ENCODE results near the gene PPP1R1B.

Gene PPP1R1B

GRCh38 chr17:39612935-39613464 lies 13.8 kb upstream of the PPP1R1B start:
- TF ChIP-seq MAX (IDR thresholded peaks at IDR 0.05) (no peak), FOXM1 (IDR thresholded peaks at IDR 0.05; ENCODE audit: borderline replicate concordance, low read depth) (no peak), YY1 (IDR thresholded peaks at IDR 0.05; ENCODE audit: low read depth) (no peak), RAD21 (IDR thresholded peaks at IDR 0.05; ENCODE audit: low read depth) (no peak), TAF1 (IDR thresholded peaks at IDR 0.05; ENCODE audit: low read depth) (no peak), REST (IDR thresholded peaks at IDR 0.05; ENCODE audit: low read depth) (no peak), TEAD4 (IDR thresholded peaks at IDR 0.05) (no peak), CREB1 (IDR thresholded peaks at IDR 0.05; ENCODE audit: low read depth) (no peak), CEBPB (IDR thresholded peaks at IDR 0.05) (no peak)

- no peak for TF ChIP-seq MAX (IDR thresholded peaks at IDR 0.05)
- TF ChIP-seq CREB1 (IDR thresholded peaks at IDR 0.05; ENCODE audit: low read depth) = no peak
- TF ChIP-seq USF1 (IDR thresholded peaks at IDR 0.05) = no peak
- no peak for TF ChIP-seq TAF1 (IDR thresholded peaks at IDR 0.05; ENCODE audit: low read depth)
- no peak for TF ChIP-seq EGR1 (IDR thresholded peaks at IDR 0.05)
- TF ChIP-seq TEAD4 (IDR thresholded peaks at IDR 0.05) = no peak
Observed at GRCh38 chr17:39614545-39615157, 12.1 kb upstream of the PPP1R1B start.

GRCh38 chr17:39615434-39615833 lies 11.3 kb upstream of the PPP1R1B start:
- TF ChIP-seq NFIC (IDR thresholded peaks at IDR 0.05) (no peak), RAD21 (IDR thresholded peaks at IDR 0.05; ENCODE audit: low read depth) (no peak), CEBPB (IDR thresholded peaks at IDR 0.05) (no peak)

GRCh38 chr17:39617100-39617445 lies 9.7 kb upstream of the PPP1R1B start:
- TF ChIP-seq ZBTB7A (IDR thresholded peaks at IDR 0.05; ENCODE audit: low read depth) = no peak
- TF ChIP-seq USF1 (IDR thresholded peaks at IDR 0.05) = no peak
- no peak for TF ChIP-seq TEAD4 (IDR thresholded peaks at IDR 0.05)
- no peak for TF ChIP-seq NFIC (IDR thresholded peaks at IDR 0.05)
- no peak for TF ChIP-seq EP300 (IDR thresholded peaks at IDR 0.05; ENCODE audit: borderline replicate concordance)
- no peak for TF ChIP-seq YY1 (IDR thresholded peaks at IDR 0.05; ENCODE audit: low read depth)

GRCh38 chr17:39617446-39618245 lies 9.1 kb upstream of the PPP1R1B start:
- TF ChIP-seq MAX (IDR thresholded peaks at IDR 0.05) (peak; percentile 73; the same call in 1 of the 2 replicates), ZBTB7A (IDR thresholded peaks at IDR 0.05; ENCODE audit: low read depth) (no peak), EP300 (IDR thresholded peaks at IDR 0.05; ENCODE audit: borderline replicate concordance) (peak; percentile 36; the same call in 1 of the 2 replicates), YY1 (IDR thresholded peaks at IDR 0.05; ENCODE audit: low read depth) (no peak), NFIC (IDR thresholded peaks at IDR 0.05) (peak; percentile 90), EGR1 (IDR thresholded peaks at IDR 0.05) (peak; percentile 60; the same call in 1 of the 2 replicates), TCF12 (IDR thresholded peaks at IDR 0.05; ENCODE audit: low read depth) (peak; percentile 20; the same call in 1 of the 2 replicates), USF1 (IDR thresholded peaks at IDR 0.05) (peak; percentile 75)

GRCh38 chr17:39618246-39618913 lies 8.4 kb upstream of the PPP1R1B start:
- TF ChIP-seq YY1 (IDR thresholded peaks at IDR 0.05; ENCODE audit: low read depth) (0 out of 2 replicates have a peak, but pooled peaks have one; percentile 24), USF1 (IDR thresholded peaks at IDR 0.05) (no peak), NFIC (IDR thresholded peaks at IDR 0.05) (peak; percentile 54; the same call in 1 of the 2 replicates), MAX (IDR thresholded peaks at IDR 0.05) (peak; percentile 86), EGR1 (IDR thresholded peaks at IDR 0.05) (no peak), TEAD4 (IDR thresholded peaks at IDR 0.05) (no peak), TCF12 (IDR thresholded peaks at IDR 0.05; ENCODE audit: low read depth) (0 out of 2 replicates have a peak, but pooled peaks have one; percentile 34)

Data from Ishikawa (cell line).